ENCODE measurements around the gene DUSP23.

Gene DUSP23

DNA sequence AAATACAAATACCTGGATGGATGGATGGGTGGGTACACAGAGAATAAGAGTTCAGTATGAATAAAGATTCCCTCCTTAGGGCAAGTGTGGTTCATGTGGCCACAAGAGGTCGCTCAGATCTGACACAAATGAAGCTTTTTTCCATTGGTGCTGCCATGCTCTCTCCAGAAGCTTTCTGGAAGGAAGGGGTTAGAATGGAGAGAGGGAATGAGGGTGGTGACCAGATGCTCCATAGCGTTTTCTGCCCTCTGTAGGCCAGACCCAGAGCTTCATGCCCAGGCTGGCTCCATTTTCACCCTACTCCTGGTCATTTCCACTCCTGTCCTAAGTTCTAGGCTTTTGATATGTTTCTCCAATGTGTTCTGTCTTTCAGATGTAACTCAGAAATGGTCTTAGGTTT is 18.1 kb downstream of the DUSP23 start:
- peak; percentile 13 for DNase-seq (ENCODE audit: low read depth)
- TF ChIP-seq, protein P1, sequence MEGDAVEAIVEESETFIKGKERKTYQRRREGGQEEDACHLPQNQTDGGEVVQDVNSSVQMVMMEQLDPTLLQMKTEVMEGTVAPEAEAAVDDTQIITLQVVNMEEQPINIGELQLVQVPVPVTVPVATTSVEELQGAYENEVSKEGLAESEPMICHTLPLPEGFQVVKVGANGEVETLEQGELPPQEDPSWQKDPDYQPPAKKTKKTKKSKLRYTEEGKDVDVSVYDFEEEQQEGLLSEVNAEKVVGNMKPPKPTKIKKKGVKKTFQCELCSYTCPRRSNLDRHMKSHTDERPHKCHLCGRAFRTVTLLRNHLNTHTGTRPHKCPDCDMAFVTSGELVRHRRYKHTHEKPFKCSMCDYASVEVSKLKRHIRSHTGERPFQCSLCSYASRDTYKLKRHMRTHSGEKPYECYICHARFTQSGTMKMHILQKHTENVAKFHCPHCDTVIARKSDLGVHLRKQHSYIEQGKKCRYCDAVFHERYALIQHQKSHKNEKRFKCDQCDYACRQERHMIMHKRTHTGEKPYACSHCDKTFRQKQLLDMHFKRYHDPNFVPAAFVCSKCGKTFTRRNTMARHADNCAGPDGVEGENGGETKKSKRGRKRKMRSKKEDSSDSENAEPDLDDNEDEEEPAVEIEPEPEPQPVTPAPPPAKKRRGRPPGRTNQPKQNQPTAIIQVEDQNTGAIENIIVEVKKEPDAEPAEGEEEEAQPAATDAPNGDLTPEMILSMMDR (IDR thresholded peaks at IDR 0.05; ENCODE audit: low read depth, low read length, missing control alignments), result peak; percentile 78
- no peak overlapping the region for H3K4me3 ChIP-seq (ENCODE audit: low read depth, low read length)

GRCh38 chr1:159799446-159799985 is 18.8 kb downstream of the DUSP23 start:
- no peak overlapping the region for H3K4me3 ChIP-seq (ENCODE audit: low read depth, low read length)
- DNase-seq (ENCODE audit: low read depth), result no peak
- TF ChIP-seq, protein P1 (IDR thresholded peaks at IDR 0.05; ENCODE audit: low read depth, low read length, missing control alignments), result no peak

DNA sequence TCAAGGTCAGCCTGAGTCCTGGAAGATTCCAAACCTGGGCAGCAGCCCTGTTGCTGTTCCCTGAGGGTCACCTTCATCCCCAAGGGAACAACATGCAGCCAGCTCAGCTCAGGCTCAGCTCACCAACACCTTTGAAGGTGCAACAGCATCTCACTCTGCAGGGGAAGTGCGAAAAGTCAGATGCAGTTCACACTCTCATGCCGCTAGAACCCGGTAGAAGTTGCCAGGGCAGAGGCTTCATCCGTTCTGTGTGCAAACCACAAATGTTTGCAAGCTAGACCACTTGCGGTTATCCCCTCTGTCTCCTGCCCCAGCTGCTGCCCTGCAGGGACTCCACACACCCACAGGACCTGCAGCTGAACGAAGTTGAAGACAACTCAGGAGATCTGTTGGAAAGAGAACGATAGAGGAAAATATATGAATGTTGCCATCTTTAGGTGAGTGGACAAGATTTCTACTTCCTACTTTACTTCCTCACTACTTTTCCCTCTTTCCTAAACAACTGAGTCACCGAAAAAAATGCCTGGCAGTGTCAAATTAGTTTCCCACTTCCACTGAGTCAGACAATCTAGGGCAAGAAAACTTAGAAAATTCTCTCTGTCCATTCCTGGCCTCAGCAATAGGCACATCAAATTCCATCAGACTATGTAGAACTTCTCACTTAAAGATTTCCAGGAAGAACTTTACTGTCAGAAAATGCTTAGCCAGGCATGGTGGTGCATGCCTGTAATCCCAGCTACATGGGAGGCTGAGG is 19.6 kb downstream of the DUSP23 start:
- TF ChIP-seq, protein P1 (IDR thresholded peaks at IDR 0.05; ENCODE audit: low read depth, low read length, missing control alignments), result no peak
- DNase-seq (ENCODE audit: low read depth), result peak; percentile 10
- no peak overlapping the region for H3K4me3 ChIP-seq (ENCODE audit: low read depth, low read length)

DNA sequence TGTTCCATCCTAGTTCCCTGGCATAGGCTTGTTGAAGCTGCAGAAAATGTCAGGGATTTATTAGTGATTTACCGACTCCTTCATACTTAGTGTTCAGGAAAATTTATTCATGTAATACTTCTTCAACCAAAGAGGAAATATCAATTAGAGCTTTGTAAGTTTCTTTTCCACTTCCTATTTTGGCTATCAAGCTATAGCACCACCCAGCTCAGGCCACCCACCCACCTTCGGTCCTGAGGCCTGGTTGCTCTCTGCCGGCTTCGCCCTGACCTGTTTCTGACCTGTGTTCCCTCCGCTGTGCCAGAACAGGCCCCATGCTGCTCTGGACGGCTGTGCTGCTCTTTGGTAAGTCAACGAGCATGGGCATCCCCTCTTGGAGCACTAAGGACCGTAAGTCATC is 21.3 kb downstream of the DUSP23 start, which contains the start of gene FCRL6:
FCRL6 (plus strand) TSS at position 250 of the 400 bp plus-strand sequence; CDS start at position 315, 65 bp downstream.
- H3K4me3 ChIP-seq (ENCODE audit: low read depth, low read length), result no peak within 1 kb of the TSS
- TF ChIP-seq, protein P1 (IDR thresholded peaks at IDR 0.05; ENCODE audit: low read depth, low read length, missing control alignments), result no peak
- no peak for DNase-seq (ENCODE audit: low read depth)

GRCh38 chr1:159803956-159804689 is 23.4 kb downstream of the DUSP23 start:
- TF ChIP-seq, protein P1 (IDR thresholded peaks at IDR 0.05; ENCODE audit: low read depth, low read length, missing control alignments), result no peak
- no peak overlapping the region for H3K4me3 ChIP-seq (ENCODE audit: low read depth, low read length)
- DNase-seq (ENCODE audit: low read depth), result no peak

DNA sequence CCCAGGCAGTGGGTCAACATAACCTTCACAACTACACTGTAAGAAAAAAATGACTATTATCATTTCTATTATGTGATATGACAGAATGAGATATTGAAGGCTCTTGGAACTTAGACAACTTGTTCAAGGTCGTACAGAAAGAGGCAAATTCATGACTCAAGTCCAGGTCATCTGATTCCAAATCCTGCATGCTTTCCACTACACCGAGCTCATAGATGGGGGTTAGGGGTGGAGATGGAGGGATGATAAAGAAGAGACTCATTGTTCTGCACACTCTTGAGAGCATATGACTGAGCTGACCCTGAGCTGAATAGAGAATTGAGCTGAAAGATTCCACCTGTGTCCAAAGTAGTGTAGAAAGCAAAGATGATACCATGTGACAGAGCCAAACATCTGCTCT is 24.2 kb downstream of the DUSP23 start:
- DNase-seq (ENCODE audit: low read depth), result no peak
- TF ChIP-seq, protein P1 (IDR thresholded peaks at IDR 0.05; ENCODE audit: low read depth, low read length, missing control alignments), result no peak
- no peak overlapping the region for H3K4me3 ChIP-seq (ENCODE audit: low read depth, low read length)

All from GM12864 (cell line).